22Rv1 (cell line): Measurements from ENCODE around the gene FLNA.

Source experiments
- ZFX ChIP-seq: fragments of 450-650 bp; IDR thresholded peaks from 2 replicates; pipeline ENCODE4 v1.6.1; 2017; ENCODE audit warnings: antibody characterized with exemption, borderline replicate concordance
- TF ChIP-seq, protein P1 (sequence below): fragments of 450-650 bp; IDR thresholded peaks from 2 replicates; pipeline ENCODE4 v1.5.1; 2017; ENCODE audit warnings: mild to moderate bottlenecking

- no peak for TF ChIP-seq ZFX
- TF ChIP-seq, protein P1, sequence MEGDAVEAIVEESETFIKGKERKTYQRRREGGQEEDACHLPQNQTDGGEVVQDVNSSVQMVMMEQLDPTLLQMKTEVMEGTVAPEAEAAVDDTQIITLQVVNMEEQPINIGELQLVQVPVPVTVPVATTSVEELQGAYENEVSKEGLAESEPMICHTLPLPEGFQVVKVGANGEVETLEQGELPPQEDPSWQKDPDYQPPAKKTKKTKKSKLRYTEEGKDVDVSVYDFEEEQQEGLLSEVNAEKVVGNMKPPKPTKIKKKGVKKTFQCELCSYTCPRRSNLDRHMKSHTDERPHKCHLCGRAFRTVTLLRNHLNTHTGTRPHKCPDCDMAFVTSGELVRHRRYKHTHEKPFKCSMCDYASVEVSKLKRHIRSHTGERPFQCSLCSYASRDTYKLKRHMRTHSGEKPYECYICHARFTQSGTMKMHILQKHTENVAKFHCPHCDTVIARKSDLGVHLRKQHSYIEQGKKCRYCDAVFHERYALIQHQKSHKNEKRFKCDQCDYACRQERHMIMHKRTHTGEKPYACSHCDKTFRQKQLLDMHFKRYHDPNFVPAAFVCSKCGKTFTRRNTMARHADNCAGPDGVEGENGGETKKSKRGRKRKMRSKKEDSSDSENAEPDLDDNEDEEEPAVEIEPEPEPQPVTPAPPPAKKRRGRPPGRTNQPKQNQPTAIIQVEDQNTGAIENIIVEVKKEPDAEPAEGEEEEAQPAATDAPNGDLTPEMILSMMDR = no peak
Observed at GRCh38 chrX:154309041-154309775, 65.2 kb downstream of the FLNA start.
